ACC112 (cell line): ENCODE data around the gene PDGFC.

Experiments
- H2AFZ ChIP-seq: fragments of 200-600 bp; sonication (generic); one replicate; pipeline ENCODE4 v1.6.0; 2017; ENCODE audit warnings: antibody characterized with exemption, low read length; ENCODE audit not compliant: unreplicated experiment
- H3K27ac ChIP-seq: fragments of 200-600 bp; sonication (generic); 2 replicates; pipeline ENCODE4 v1.5.1; 2014; ENCODE audit warnings: low read depth, mild to moderate bottlenecking, antibody characterized with exemption, low read length, moderate library complexity
- H3K27me3 ChIP-seq: fragments of 200-600 bp; sonication (generic); 2 replicates; pipeline ENCODE4 v1.6.1; 2014; ENCODE audit warnings: mild to moderate bottlenecking, antibody characterized with exemption, low read length, moderate library complexity, mixed read lengths; ENCODE audit not compliant: insufficient read depth
- H3K36me3 ChIP-seq: fragments of 200-600 bp; sonication (generic); 2 replicates; pipeline ENCODE4 v1.6.1; 2016; ENCODE audit warnings: mild to moderate bottlenecking, antibody characterized with exemption, low read length, moderate library complexity, mixed read lengths; ENCODE audit not compliant: insufficient read depth
- H3K4me1 ChIP-seq: fragments of 200-600 bp; sonication (generic); one replicate; pipeline ENCODE4 v1.6.1; 2016; ENCODE audit warnings: low read length, mixed read lengths; ENCODE audit not compliant: insufficient read depth, unreplicated experiment, control insufficient read depth
- H3K4me3 ChIP-seq: fragments of 200-600 bp; sonication (generic); 2 replicates; pipeline ENCODE4 v1.5.1; 2014; ENCODE audit warnings: mild to moderate bottlenecking, low read depth, low read length
- H3K79me2 ChIP-seq: fragments of 200-600 bp; sonication (generic); one replicate; pipeline ENCODE4 v1.6.0; 2016; ENCODE audit warnings: low read length; ENCODE audit not compliant: control insufficient read depth, unreplicated experiment, insufficient read depth

PDGFC gene

DNA sequence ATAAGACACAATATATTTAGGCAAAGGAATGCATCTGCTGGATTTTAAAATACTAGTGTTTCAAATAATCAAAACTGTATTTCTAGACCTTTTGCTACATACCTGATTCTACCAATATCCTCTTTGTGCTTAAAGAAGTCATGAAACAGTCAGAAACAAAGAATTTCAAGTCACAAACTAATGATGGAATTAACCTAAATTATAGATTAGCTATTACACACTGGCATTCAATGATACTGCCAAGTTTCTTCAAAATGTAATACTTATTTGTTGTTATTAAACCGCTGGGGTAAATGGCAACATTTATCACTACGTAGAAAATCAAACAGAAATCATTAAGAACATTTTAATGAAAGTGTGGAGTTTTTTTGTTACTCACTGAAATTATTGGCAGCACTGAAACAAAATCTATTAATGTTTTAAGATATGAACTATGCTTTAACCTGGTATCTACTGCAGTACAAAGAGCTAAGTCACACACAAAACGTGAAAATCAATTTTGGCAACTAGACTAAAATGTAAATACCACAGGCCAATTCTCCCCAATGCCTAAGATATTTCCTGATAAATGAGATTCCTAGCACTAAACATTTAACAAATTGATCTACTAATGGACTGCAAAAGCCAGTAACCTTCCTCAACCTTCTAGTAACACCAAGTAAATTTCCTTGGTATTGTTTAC lies 19.4 kb downstream of the PDGFC start:
- Histone ChIP-seq H3K27me3 (no peaks in the 10 kb centered on the region), H3K27ac (peak overlapping the region; percentile 33), H3K4me1 (peaks cover 71% of the 10 kb centered on the region), H2AFZ (no peak overlapping the region), H3K4me3 (peak overlapping the region; percentile 54), H3K36me3 (no peaks in the 10 kb centered on the region; the same call in 1 of the 2 replicates), H3K79me2 (peaks cover 88% of the 10 kb centered on the region)

- H3K27me3 ChIP-seq, result no peaks in the 10 kb centered on the region
- H2AFZ ChIP-seq, result no peak overlapping the region
- peaks cover 80% of the 10 kb centered on the region for H3K4me1 ChIP-seq
- peak overlapping the region; percentile 54 for H3K4me3 ChIP-seq
- no peaks in the 10 kb centered on the region; the same call in 1 of the 2 replicates for H3K36me3 ChIP-seq
- H3K79me2 ChIP-seq, result peaks cover 82% of the 10 kb centered on the region
- peak overlapping the region; percentile 97 for H3K27ac ChIP-seq
Observed at GRCh38 chr4:156950948-156951347, 20.7 kb downstream of the PDGFC start.

- Histone ChIP-seq H3K27me3 (no peaks in the 10 kb centered on the region), H3K79me2 (peaks cover 80% of the 10 kb centered on the region), H2AFZ (no peak overlapping the region), H3K27ac (peak overlapping the region; percentile 97), H3K4me1 (peaks cover 82% of the 10 kb centered on the region), H3K4me3 (peak overlapping the region; percentile 20; the same call in 1 of the 2 replicates), H3K36me3 (no peaks in the 10 kb centered on the region)
Observed at GRCh38 chr4:156950090-156950489, 21.5 kb downstream of the PDGFC start.

DNA sequence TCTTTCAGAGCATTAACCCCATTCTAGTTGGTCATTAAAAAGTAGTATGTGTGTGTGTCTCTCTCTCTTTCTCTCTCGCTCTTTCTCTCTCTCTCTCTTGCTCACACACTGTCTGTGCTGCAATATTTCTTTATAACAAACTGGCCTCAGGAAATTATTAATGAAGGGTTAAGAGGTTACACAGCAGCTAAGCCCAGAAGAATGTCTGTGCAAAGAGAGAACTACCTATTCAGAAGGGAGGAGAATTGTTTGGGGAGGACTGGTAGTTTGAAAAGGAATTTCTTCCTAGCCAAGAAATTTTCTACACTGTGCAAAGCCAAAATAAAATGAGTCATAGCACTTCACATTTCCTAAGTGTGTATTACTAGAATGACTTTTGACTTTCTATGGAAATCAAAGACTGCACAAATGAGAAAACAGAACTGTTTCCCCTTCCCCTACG lies 22.2 kb downstream of the PDGFC start:
- H3K36me3 ChIP-seq, result no peaks in the 10 kb centered on the region
- peak overlapping the region; percentile 97 for H3K27ac ChIP-seq
- peaks cover 82% of the 10 kb centered on the region for H3K4me1 ChIP-seq
- H3K4me3 ChIP-seq, result peak overlapping the region; percentile 20
- no peaks in the 10 kb centered on the region for H3K27me3 ChIP-seq
- H2AFZ ChIP-seq, result no peak overlapping the region
- H3K79me2 ChIP-seq, result peaks cover 82% of the 10 kb centered on the region

- Histone ChIP-seq H3K27ac (peak overlapping the region; percentile 97), H3K36me3 (no peaks in the 10 kb centered on the region), H3K4me3 (peak overlapping the region; percentile 20), H3K27me3 (no peaks in the 10 kb centered on the region), H2AFZ (no peak overlapping the region), H3K4me1 (peaks cover 82% of the 10 kb centered on the region), H3K79me2 (peaks cover 82% of the 10 kb centered on the region)
Observed at GRCh38 chr4:156948738-156949137, 22.9 kb downstream of the PDGFC start.

GRCh38 chr4:156948133-156948532 lies 23.5 kb downstream of the PDGFC start:
- Histone ChIP-seq H3K79me2 (peaks cover 82% of the 10 kb centered on the region), H3K27ac (peak overlapping the region; percentile 97)

DNA sequence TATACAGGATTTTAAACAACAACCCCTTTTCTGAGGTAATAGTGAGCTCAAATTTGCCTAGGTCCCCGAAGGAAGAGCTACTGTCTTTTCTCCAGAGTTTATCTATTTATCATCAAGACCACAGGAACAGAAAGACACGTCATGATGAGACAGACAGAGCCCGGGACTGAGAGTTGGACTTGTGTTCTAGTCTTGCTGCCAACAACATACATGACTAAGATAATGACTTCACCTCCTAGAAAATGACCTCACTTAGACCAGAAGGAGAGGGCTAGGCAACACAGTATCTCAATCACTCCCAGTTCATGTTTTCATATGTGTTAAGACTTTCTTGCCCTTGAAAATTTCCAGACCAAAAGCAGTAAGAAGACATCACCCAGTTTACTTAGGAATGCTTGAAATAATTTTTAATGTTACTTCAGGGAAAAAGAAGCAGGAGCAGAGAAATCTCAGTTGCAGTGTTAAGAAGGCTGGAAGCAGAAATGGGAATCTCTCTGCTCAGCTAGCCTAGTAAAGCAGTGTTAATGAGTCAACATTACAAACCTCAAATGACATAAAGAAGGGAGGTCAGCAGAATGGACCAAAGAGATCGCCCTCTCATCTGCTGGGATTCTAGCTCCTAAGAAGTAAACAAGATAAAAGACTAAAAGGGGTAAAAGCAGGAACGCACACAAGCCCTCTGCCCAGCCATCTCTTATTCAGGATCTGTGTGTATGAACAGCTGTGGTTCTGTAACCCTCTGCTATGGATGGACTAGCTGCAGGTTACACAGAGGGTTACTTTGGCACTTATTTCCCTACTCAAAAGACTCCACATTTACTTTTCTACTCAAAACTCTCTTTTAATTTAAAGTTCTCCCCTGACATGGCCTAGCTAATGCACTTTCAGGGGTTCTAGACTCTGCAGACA lies 24.8 kb downstream of the PDGFC start:
- Histone ChIP-seq H3K4me1 (peaks cover 77% of the 10 kb centered on the region), H2AFZ (no peak overlapping the region), H3K79me2 (peaks cover 80% of the 10 kb centered on the region), H3K4me3 (peak overlapping the region; percentile 68), H3K36me3 (no peaks in the 10 kb centered on the region), H3K27me3 (no peaks in the 10 kb centered on the region), H3K27ac (peak overlapping the region; percentile 97)

More at GRCh38 chr4:156948133-156948532, 23.5 kb downstream of the PDGFC start:
- Histone ChIP-seq H3K36me3 (no peaks in the 10 kb centered on the region), H3K27me3 (no peaks in the 10 kb centered on the region), H2AFZ (no peak overlapping the region), H3K4me3 (no peak overlapping the region), H3K4me1 (peaks cover 82% of the 10 kb centered on the region)

DNA sequence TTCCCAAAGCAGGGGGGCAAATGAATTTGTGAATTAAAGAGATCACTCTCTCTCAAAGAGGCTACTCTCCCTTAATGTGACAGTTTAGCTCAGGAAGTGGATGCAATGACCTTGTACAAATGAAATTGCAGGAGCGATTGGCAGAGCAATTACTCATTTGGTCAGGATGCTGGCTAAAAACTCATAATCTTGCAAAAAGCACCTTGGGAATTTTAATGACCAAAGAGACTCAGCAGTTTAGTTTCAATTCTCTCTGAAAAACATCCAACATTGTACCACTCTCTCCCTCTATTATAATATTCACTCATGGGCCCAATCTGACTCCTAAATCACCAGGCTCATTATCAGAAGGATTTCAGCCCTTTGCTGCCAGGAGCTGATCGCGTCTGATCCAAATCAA lies 26.1 kb downstream of the PDGFC start:
- peaks cover 79% of the 10 kb centered on the region for H3K79me2 ChIP-seq
- peaks cover 79% of the 10 kb centered on the region for H3K4me1 ChIP-seq
- H3K27me3 ChIP-seq, result no peaks in the 10 kb centered on the region
- peak overlapping the region; percentile 97 for H3K27ac ChIP-seq
- H3K36me3 ChIP-seq, result no peaks in the 10 kb centered on the region
- peak overlapping the region; percentile 68 for H3K4me3 ChIP-seq
- no peak overlapping the region for H2AFZ ChIP-seq

- no peak overlapping the region for H3K4me3 ChIP-seq
- H3K27ac ChIP-seq, result no peak overlapping the region
- no peaks in the 10 kb centered on the region for H3K27me3 ChIP-seq
- H2AFZ ChIP-seq, result no peak overlapping the region
- peaks cover 78% of the 10 kb centered on the region for H3K79me2 ChIP-seq
- H3K36me3 ChIP-seq, result no peaks in the 10 kb centered on the region
- peaks cover 79% of the 10 kb centered on the region for H3K4me1 ChIP-seq
Observed at GRCh38 chr4:156942991-156943390, 28.6 kb downstream of the PDGFC start.

- Histone ChIP-seq H3K4me1 (peaks cover 70% of the 10 kb centered on the region), H3K27ac (peak overlapping the region; percentile 86), H3K36me3 (no peaks in the 10 kb centered on the region), H3K79me2 (peaks cover 77% of the 10 kb centered on the region), H3K27me3 (no peaks in the 10 kb centered on the region), H3K4me3 (peak overlapping the region; percentile 41; the same call in 1 of the 2 replicates), H2AFZ (no peak overlapping the region)
Observed at GRCh38 chr4:156941940-156942548, 29.6 kb downstream of the PDGFC start.
